Measurements from ENCODE around the gene RHOT1. TPM values are rescaled to one million over a fixed set of nuclear protein-coding genes. Genes with fewer than 3 reads are reported as not detected.
A peak's percentile ranks its signal among the peaks of the same experiment; 100 is the strongest.

RHOT1 gene
- total and polyA plus RNA-seq, 2 experiments from 2014 or later: 25.2 to 31.9 TPM

GRCh38 chr17:32150358-32150757, 8.1 kb downstream of the RHOT1 start:
- in situ Hi-C loops (cut with MboI): no loop called here
- Histone ChIP-seq H2AFZ (no peak overlapping the region), H3K4me2 (ENCODE audit: unreplicated experiment) (no peak overlapping the region), H3K36me3 (ENCODE audit: low read depth) (peaks cover 4% of the 10 kb centered on the region; the same call in 1 of the 2 replicates), H3K9me3 (ENCODE audit: low read depth) (no peaks in the 10 kb centered on the region), H3K4me1 (ENCODE audit: insufficient read depth) (no peaks in the 10 kb centered on the region), H3K27me3 (replicated peaks; ENCODE audit: insufficient read depth) (no peaks in the 10 kb centered on the region), H3K79me2 (ENCODE audit: insufficient read depth) (peaks cover 72% of the 10 kb centered on the region), H3K9ac (no peak overlapping the region), H3F3A (ENCODE audit: insufficient read depth) (no peaks in the 10 kb centered on the region), H3K4me3 (no peak overlapping the region), H3K9me2 (ENCODE audit: insufficient read depth) (no peaks in the 10 kb centered on the region), H3K27ac (no peak overlapping the region), H4K20me1 (ENCODE audit: insufficient read depth) (0 out of 2 replicates have a peak, but pooled peaks cover 5% of the 10 kb centered on the region)
- DNase-seq: no peak
- TF ChIP-seq EZH2 (IDR thresholded peaks at IDR 0.05; ENCODE audit: insufficient read depth, poor library complexity, severe bottlenecking) (no peak), EZH2phosphoT487 (IDR thresholded peaks at IDR 0.05; ENCODE audit: insufficient read depth, low read depth) (no peak)

DNA sequence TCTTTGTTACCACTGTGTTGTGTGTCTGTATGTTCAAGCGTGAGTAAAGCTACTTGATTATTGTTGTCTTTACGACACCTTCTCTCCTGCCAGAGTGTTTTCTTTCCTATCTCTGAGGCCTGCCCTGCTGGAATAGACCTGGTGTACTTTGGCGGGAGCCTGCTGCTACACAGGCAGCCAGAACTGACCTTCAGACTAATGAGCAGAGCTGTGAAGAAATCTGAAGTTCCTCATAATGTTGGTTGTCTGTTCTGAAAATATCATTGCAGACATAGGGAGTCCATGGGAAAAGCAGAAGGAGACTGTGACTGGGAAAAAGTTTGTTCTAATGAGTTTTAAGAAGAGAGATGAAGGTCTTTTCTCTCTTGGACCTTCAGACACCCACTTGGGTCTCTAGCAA, 9.8 kb downstream of the RHOT1 start:
- in situ Hi-C loops (cut with MboI): no loop called here
- Histone ChIP-seq H4K20me1 (ENCODE audit: insufficient read depth) (0 out of 2 replicates have a peak, but pooled peaks cover 5% of the 10 kb centered on the region), H3K9me2 (ENCODE audit: insufficient read depth) (no peaks in the 10 kb centered on the region), H3K4me1 (ENCODE audit: insufficient read depth) (0 out of 2 replicates have a peak, but pooled peaks cover 2% of the 10 kb centered on the region), H3K9me3 (ENCODE audit: low read depth) (no peaks in the 10 kb centered on the region), H3K4me3 (no peak overlapping the region), H3K79me2 (ENCODE audit: insufficient read depth) (peaks cover 59% of the 10 kb centered on the region), H3F3A (ENCODE audit: insufficient read depth) (no peaks in the 10 kb centered on the region), H3K36me3 (ENCODE audit: low read depth) (peaks cover 4% of the 10 kb centered on the region; the same call in 1 of the 2 replicates), H2AFZ (no peak overlapping the region), H3K27ac (no peak overlapping the region), H3K9ac (no peak overlapping the region), H3K27me3 (replicated peaks; ENCODE audit: insufficient read depth) (no peaks in the 10 kb centered on the region), H3K4me2 (ENCODE audit: unreplicated experiment) (no peak overlapping the region)
- TF ChIP-seq EZH2 (IDR thresholded peaks at IDR 0.05; ENCODE audit: insufficient read depth, poor library complexity, severe bottlenecking) (no peak), EZH2phosphoT487 (IDR thresholded peaks at IDR 0.05; ENCODE audit: insufficient read depth, low read depth) (no peak)
- DNase-seq: no peak
- 89 to 99% methylated on average over 3 of the region's 3 CpGs for WGBS, 2 experiments (ENCODE audit: low coverage in 1 of 2, low lambda C conversion rate in 2 of 2, missing lambda C conversion rate in 2 of 2)

DNA sequence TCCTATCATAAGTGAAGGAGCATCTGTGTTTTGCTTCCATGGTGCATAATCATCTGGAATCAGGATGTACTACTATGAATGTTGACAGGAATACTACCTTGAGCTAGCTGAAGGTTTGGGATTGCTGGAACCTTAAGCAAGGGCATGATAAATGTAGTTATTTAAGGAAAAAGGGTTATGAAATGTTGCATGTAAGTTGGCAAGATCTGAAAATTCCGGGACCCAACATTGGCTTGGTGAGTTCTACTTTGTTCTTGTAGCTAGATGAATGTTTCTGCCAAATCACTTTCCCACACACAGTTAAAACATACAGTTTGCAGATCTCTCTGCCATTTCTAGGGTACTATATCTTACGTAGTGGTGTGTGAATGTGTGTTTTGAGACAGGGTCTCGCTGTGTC, 13.6 kb downstream of the RHOT1 start:
- Histone ChIP-seq H3K4me3 (no peak overlapping the region), H3K9me3 (ENCODE audit: low read depth) (no peaks in the 10 kb centered on the region), H3F3A (ENCODE audit: insufficient read depth) (peaks cover 4% of the 10 kb centered on the region), H3K27ac (no peak overlapping the region), H3K4me1 (ENCODE audit: insufficient read depth) (0 out of 2 replicates have a peak, but pooled peaks cover 4% of the 10 kb centered on the region), H3K9me2 (ENCODE audit: insufficient read depth) (no peaks in the 10 kb centered on the region), H3K36me3 (ENCODE audit: low read depth) (peaks cover 4% of the 10 kb centered on the region; the same call in 1 of the 2 replicates), H3K4me2 (ENCODE audit: unreplicated experiment) (no peak overlapping the region), H3K27me3 (replicated peaks; ENCODE audit: insufficient read depth) (no peaks in the 10 kb centered on the region), H4K20me1 (ENCODE audit: insufficient read depth) (no peaks in the 10 kb centered on the region), H2AFZ (no peak overlapping the region), H3K79me2 (ENCODE audit: insufficient read depth) (peaks cover 30% of the 10 kb centered on the region), H3K9ac (no peak overlapping the region)
- WGBS, 2 experiments (ENCODE audit: low coverage in 1 of 2, low lambda C conversion rate in 2 of 2, missing lambda C conversion rate in 2 of 2): 98 to 99% methylated on average over 3 of the region's 3 CpGs
- in situ Hi-C loops (cut with MboI): no loop called here
- DNase-seq: no peak
- TF ChIP-seq EZH2phosphoT487 (IDR thresholded peaks at IDR 0.05; ENCODE audit: insufficient read depth, low read depth) (no peak), EZH2 (IDR thresholded peaks at IDR 0.05; ENCODE audit: insufficient read depth, poor library complexity, severe bottlenecking) (no peak)

DNA sequence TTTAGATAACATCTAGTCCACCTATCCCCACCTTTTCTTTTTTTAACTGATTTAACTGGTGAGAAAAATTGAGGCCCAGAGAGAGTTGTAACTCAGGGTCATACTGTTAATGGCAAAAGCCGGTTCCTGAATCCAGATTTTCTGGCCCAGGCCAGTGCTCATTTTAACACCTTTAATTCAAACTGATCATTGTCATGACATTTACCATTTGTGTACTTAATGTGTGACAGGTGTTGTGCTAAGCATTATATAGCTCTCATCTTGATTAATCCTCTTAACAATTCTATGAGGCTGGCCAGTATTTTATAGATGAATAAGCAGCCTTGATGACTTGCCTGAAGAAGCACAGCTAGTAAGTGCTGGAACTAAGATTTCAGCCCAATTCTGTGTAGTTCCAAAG, 14.4 kb downstream of the RHOT1 start:
- Histone ChIP-seq H3F3A (ENCODE audit: insufficient read depth) (peaks cover 12% of the 10 kb centered on the region), H3K79me2 (ENCODE audit: insufficient read depth) (peaks cover 22% of the 10 kb centered on the region), H3K9me2 (ENCODE audit: insufficient read depth) (no peaks in the 10 kb centered on the region), H4K20me1 (ENCODE audit: insufficient read depth) (no peaks in the 10 kb centered on the region), H2AFZ (no peak overlapping the region), H3K9me3 (ENCODE audit: low read depth) (no peaks in the 10 kb centered on the region), H3K4me2 (ENCODE audit: unreplicated experiment) (no peak overlapping the region), H3K27me3 (replicated peaks; ENCODE audit: insufficient read depth) (no peaks in the 10 kb centered on the region), H3K27ac (no peak overlapping the region), H3K36me3 (ENCODE audit: low read depth) (peaks cover 4% of the 10 kb centered on the region; the same call in 1 of the 2 replicates), H3K4me1 (ENCODE audit: insufficient read depth) (peaks cover 12% of the 10 kb centered on the region), H3K9ac (no peak overlapping the region), H3K4me3 (no peak overlapping the region)
- no peak for DNase-seq
- 97 to 100% methylated on average over 1 of the region's 1 CpG for WGBS, 2 experiments (ENCODE audit: low coverage in 1 of 2, low lambda C conversion rate in 2 of 2, missing lambda C conversion rate in 2 of 2)
- in situ Hi-C loops (cut with MboI): no loop called here
- TF ChIP-seq EZH2 (IDR thresholded peaks at IDR 0.05; ENCODE audit: insufficient read depth, poor library complexity, severe bottlenecking): no peak
- TF ChIP-seq EZH2phosphoT487 (IDR thresholded peaks at IDR 0.05; ENCODE audit: insufficient read depth, low read depth): no peak

- Histone ChIP-seq H3K36me3 (ENCODE audit: low read depth) (peaks cover 4% of the 10 kb centered on the region; the same call in 1 of the 2 replicates), H3K27ac (no peak overlapping the region), H3K4me2 (ENCODE audit: unreplicated experiment) (no peak overlapping the region), H3K27me3 (replicated peaks; ENCODE audit: insufficient read depth) (no peaks in the 10 kb centered on the region), H3K9me3 (ENCODE audit: low read depth) (no peaks in the 10 kb centered on the region), H2AFZ (no peak overlapping the region), H4K20me1 (ENCODE audit: insufficient read depth) (no peaks in the 10 kb centered on the region), H3F3A (ENCODE audit: insufficient read depth) (peaks cover 17% of the 10 kb centered on the region), H3K4me3 (no peak overlapping the region), H3K4me1 (ENCODE audit: insufficient read depth) (peaks cover 18% of the 10 kb centered on the region), H3K9ac (no peak overlapping the region), H3K9me2 (ENCODE audit: insufficient read depth) (no peaks in the 10 kb centered on the region), H3K79me2 (ENCODE audit: insufficient read depth) (peaks cover 17% of the 10 kb centered on the region)
- peak; percentile 43 for DNase-seq
- no peak for TF ChIP-seq EZH2phosphoT487 (IDR thresholded peaks at IDR 0.05; ENCODE audit: insufficient read depth, low read depth)
- TF ChIP-seq EZH2 (IDR thresholded peaks at IDR 0.05; ENCODE audit: insufficient read depth, poor library complexity, severe bottlenecking): no peak
- WGBS, 2 experiments (ENCODE audit: low coverage in 1 of 2, low lambda C conversion rate in 2 of 2, missing lambda C conversion rate in 2 of 2): 93% methylated on average over 4 of the region's 4 CpGs
- in situ Hi-C loops (cut with MboI): no loop called here
Measured at GRCh38 chr17:32157225-32157624, 14.9 kb downstream of the RHOT1 start.

All from GM23248 (cell line).